ENCODE results near the gene WDR37. TPM values are rescaled to one million over a fixed set of nuclear protein-coding genes. Genes with fewer than 3 reads are reported as not detected.

The WDR37 gene
- total and polyA plus RNA-seq, 4 donors: 6.6 to 23.5 (median 13.6) TPM

DNA sequence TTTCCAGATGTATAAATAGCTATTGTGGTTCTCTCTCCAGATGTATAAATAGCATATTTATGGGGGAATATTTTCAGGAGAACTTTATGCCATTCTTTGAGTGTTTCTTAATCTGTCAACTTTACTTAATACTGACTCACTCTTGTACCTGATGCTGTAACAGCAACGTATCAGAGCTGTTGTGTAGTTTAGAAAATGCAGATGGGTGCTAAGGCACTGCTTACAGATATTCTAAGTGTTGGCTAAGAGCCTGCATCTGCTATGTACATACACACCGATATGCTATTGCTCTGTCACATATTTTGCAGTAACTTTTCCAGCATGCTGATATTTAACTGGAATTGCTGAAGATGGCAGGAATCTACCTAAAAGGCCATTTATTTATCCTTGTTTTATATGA is 71.9 kb downstream of the WDR37 start:
- H3K9ac ChIP-seq (ENCODE audit: insufficient read depth in 1 of 2, low read length in 2 of 2): no peak overlapping the region

DNA sequence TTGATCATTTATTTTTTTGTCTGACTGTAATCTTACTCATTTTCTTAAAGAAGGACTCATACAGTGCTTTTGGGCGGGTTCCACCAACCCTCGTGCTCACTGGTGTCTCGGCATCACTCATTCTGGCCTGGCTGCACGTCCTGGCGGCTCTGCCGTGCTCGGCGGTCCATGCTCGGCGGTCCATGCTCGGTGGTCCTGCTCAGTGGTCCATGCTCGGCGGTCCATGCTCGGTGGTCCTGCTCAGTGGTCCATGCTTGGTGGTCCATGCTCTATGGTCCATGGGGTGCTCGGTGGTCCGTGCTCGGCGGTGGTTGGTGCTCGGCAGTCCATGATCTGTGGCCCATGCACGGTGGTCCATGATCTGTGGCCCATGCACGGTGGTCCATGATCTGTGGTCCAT is 72.5 kb downstream of the WDR37 start:
- 98% methylated on average over 21 of the region's 21 CpGs for WGBS, 2 donors
- Histone ChIP-seq H3K9ac (ENCODE audit: insufficient read depth in 1 of 2, low read length in 2 of 2) (no peak overlapping the region), H3K4me1 (ENCODE audit: control insufficient read depth in 5 of 5, insufficient read depth in 5 of 5, low read length in 5 of 5) (no peaks in the 10 kb centered on the region), H3K27me3 (ENCODE audit: control insufficient read depth in 3 of 3, insufficient read depth in 3 of 3, low read length in 2 of 3) (no peaks in the 10 kb centered on the region), H3K4me3 (no peak overlapping the region), H3K9me3 (ENCODE audit: control insufficient read depth in 4 of 4, insufficient read depth in 3 of 4, low read length in 3 of 4) (no peaks in the 10 kb centered on the region), H3K27ac (ENCODE audit: low read depth in 1 of 2, low read length in 1 of 2) (no peak overlapping the region), H3K36me3 (ENCODE audit: control insufficient read depth in 4 of 4, insufficient read depth in 4 of 4, low read length in 4 of 4) (peaks cover 28 to 47% (median 40%) of the 10 kb centered on the region in 4 donors)
- no peak for ATAC-seq (ENCODE audit: insufficient read depth, low FRiP score)
- TF ChIP-seq, protein P1, sequence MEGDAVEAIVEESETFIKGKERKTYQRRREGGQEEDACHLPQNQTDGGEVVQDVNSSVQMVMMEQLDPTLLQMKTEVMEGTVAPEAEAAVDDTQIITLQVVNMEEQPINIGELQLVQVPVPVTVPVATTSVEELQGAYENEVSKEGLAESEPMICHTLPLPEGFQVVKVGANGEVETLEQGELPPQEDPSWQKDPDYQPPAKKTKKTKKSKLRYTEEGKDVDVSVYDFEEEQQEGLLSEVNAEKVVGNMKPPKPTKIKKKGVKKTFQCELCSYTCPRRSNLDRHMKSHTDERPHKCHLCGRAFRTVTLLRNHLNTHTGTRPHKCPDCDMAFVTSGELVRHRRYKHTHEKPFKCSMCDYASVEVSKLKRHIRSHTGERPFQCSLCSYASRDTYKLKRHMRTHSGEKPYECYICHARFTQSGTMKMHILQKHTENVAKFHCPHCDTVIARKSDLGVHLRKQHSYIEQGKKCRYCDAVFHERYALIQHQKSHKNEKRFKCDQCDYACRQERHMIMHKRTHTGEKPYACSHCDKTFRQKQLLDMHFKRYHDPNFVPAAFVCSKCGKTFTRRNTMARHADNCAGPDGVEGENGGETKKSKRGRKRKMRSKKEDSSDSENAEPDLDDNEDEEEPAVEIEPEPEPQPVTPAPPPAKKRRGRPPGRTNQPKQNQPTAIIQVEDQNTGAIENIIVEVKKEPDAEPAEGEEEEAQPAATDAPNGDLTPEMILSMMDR (IDR thresholded peaks at IDR 0.05; ENCODE audit: control extremely low read depth, extremely low read depth): no peak
- no peak for DNase-seq

More for the DNA sequence above, 71.9 kb downstream of the WDR37 start:
- no peak for DNase-seq
- Histone ChIP-seq H3K9me3 (ENCODE audit: control insufficient read depth in 4 of 4, insufficient read depth in 3 of 4, low read length in 3 of 4) (no peaks in the 10 kb centered on the region), H3K27ac (ENCODE audit: low read depth in 1 of 2, low read length in 1 of 2) (no peak overlapping the region), H3K4me1 (ENCODE audit: control insufficient read depth in 5 of 5, insufficient read depth in 5 of 5, low read length in 5 of 5) (no peaks in the 10 kb centered on the region), H3K27me3 (ENCODE audit: control insufficient read depth in 3 of 3, insufficient read depth in 3 of 3, low read length in 2 of 3) (no peaks in the 10 kb centered on the region), H3K36me3 (ENCODE audit: control insufficient read depth in 4 of 4, insufficient read depth in 4 of 4, low read length in 4 of 4) (peaks cover 31 to 47% (median 40%) of the 10 kb centered on the region in 4 donors), H3K4me3 (no peak overlapping the region)
- 75 to 86% methylated on average over 2 of the region's 2 CpGs for WGBS, 2 donors
- no peak for ATAC-seq (ENCODE audit: insufficient read depth, low FRiP score)
- TF ChIP-seq, protein P1 (IDR thresholded peaks at IDR 0.05; ENCODE audit: control extremely low read depth, extremely low read depth): no peak

DNA sequence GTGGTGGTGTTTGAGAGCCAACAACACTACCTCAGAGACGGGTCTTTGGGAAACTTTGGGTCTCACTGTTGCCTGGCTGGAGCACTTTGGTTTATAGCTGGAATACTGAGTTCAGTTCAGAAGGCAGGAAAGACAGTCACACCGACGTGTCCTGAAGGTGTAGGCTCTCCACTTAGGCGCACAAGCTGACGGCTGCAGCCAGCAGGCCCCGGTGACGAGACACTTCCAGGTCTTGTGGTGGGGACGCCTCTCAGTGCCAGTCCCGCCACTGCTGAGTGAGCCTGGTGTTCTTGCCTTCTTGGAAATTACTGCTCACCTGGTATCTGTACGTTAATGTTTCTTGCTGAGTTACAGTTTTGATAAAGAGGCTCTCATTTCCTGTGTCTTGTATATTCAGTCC is 74.0 kb downstream of the WDR37 start:
- Histone ChIP-seq H3K9ac (ENCODE audit: insufficient read depth in 1 of 2, low read length in 2 of 2) (no peak overlapping the region), H3K4me3 (no peak overlapping the region), H3K36me3 (ENCODE audit: control insufficient read depth in 4 of 4, insufficient read depth in 4 of 4, low read length in 4 of 4) (peaks cover 23 to 34% (median 30%) of the 10 kb centered on the region in 4 donors), H3K27ac (ENCODE audit: low read depth in 1 of 2, low read length in 1 of 2) (no peak overlapping the region), H3K9me3 (ENCODE audit: control insufficient read depth in 4 of 4, insufficient read depth in 3 of 4, low read length in 3 of 4) (no peaks in the 10 kb centered on the region), H3K4me1 (ENCODE audit: control insufficient read depth in 5 of 5, insufficient read depth in 5 of 5, low read length in 5 of 5) (no peaks in the 10 kb centered on the region), H3K27me3 (ENCODE audit: control insufficient read depth in 3 of 3, insufficient read depth in 3 of 3, low read length in 2 of 3) (no peaks in the 10 kb centered on the region)
- TF ChIP-seq, protein P1 (IDR thresholded peaks at IDR 0.05; ENCODE audit: control extremely low read depth, extremely low read depth): no peak
- DNase-seq (no peak), ATAC-seq (ENCODE audit: insufficient read depth, low FRiP score) (no peak)
- 97 to 99% methylated on average over 10 of the region's 10 CpGs for WGBS, 2 donors

Measured in lung (tissue), 12 donors.